DND-41 (cell line): ENCODE results near the gene PMEPA1.

ENCODE experiments used
- CTCF ChIP-seq: IDR thresholded peaks from 2 replicates; pipeline ENCODE4 v1.5.1; 2012; ENCODE audit warnings: borderline replicate concordance, low read length, moderate library complexity, mild to moderate bottlenecking; ENCODE audit not compliant: poor library complexity, severe bottlenecking; ENCODE audit errors: extremely low read depth
- EZH2 ChIP-seq: IDR thresholded peaks from 3 replicates; pipeline ENCODE4 v1.6.1; 2012; ENCODE audit warnings: borderline replicate concordance, low read depth, mild to moderate bottlenecking, moderate library complexity, low read length, inconsistent platforms; ENCODE audit not compliant: severe bottlenecking

- TF ChIP-seq CTCF (no peak), EZH2 (no peak)
These were observed 99.4 kb downstream of the PMEPA1 start for GRCh38 chr20:57610261-57610952.
